Endometrium (tissue), 2 donors: Measurements from ENCODE around the gene ZNF197.
"Not testable (repeated sequence)": the region's sequence is repeated elsewhere in the genome, so short reads cannot be mapped to it uniquely, and the experiment has no call there.

Source experiments
- FAIRE-seq: peaks from 2 replicates; lab custom pipeline; 2012; peaks lifted over from hg19 to GRCh38; lab: Jason Lieb, UNC
- donor health status: control.
- donor health status: control.

ZNF197 gene

GRCh38 chr3:44624749-44625480 lies at the start of gene ZNF197:
Gene ZNF197 (plus strand): TSS chr3:44625036. CDS start chr3:44629155, 4,119 bp downstream.
- no peak for FAIRE-seq

GRCh38 chr3:44576613-44577012 lies 48.2 kb upstream of the ZNF197 start:
- no peak for FAIRE-seq

GRCh38 chr3:44577354-44577952 lies 47.4 kb upstream of the ZNF197 start:
- not testable (repeated sequence) for FAIRE-seq

- FAIRE-seq = not testable (repeated sequence)
These were observed 46.5 kb upstream of the ZNF197 start for GRCh38 chr3:44578316-44578715.

- not testable (repeated sequence) for FAIRE-seq
These were observed 45.8 kb upstream of the ZNF197 start for GRCh38 chr3:44578924-44579515.

GRCh38 chr3:44579749-44580148 lies 45.1 kb upstream of the ZNF197 start:
- not testable (repeated sequence) for FAIRE-seq

DNA sequence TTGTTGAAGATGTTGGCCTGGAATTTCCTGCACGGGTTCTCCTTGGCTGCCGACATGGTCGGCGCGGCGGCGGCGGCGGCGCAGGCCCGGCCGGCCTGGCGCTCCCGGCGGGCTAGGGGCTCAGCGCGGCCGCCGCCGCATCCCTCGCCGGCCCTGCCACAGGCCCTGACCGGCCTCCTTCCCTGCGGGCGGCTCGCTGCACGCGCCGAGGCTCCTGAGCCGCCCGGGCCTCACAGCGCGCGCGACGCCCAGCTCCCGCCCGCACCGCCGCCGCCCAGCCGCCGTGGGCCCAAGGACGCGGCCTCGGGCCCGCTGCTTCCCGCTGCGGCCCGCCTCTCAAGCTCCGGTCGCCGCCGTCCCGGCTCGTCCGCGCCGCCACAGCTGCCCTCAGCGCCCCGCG lies 43.9 kb upstream of the ZNF197 start:
- FAIRE-seq = not testable (repeated sequence)

- FAIRE-seq = peak; percentile 85
These were observed 40.0 kb upstream of the ZNF197 start, which contains the start of gene ZNF660 for GRCh38 chr3:44584646-44585501. Gene ZNF660 (plus strand): TSS chr3:44584964. CDS start chr3:44594194, 9,230 bp downstream.

DNA sequence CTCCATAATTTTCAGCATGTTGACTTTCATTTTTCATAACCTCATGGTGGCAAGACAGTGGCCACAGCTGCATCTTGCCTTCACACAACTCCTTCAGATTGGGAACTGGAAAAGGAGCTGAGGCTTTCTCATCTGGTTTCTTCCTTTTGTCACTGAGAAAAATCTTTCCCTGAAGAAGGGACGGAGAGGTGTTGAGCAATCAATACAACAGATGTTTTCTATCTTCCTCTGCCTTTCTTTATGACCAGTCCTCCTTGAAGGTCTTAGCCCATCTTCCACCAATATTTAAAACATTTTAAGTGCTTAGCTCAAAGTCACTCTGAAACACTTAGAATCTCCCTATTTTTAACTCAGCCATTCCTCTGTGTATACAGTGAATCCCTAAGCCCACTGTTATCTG lies 28.2 kb upstream of the ZNF197 start:
- no peak for FAIRE-seq

GRCh38 chr3:44601749-44602148 lies 23.1 kb upstream of the ZNF197 start:
- FAIRE-seq = no peak

DNA sequence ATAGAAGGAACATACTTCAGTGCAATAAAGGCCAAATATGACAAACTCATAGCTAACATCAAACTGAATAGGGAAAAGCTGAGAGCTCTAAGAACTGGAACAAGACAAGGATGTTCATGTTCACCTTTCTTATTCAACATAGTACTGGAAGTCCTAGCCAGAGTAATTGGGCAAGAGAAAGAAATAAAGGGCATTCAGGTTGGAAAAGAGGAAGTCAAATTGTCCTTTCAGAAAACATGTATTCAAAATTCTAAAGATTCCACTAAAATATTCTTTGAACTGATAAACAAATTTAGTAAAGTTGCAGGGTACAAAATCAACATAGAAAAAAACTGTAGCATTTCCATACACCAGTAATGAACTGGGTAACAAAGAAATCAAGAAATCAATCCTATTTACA lies 12.2 kb upstream of the ZNF197 start:
- no peak for FAIRE-seq

GRCh38 chr3:44628716-44629115 lies 3.9 kb downstream of the ZNF197 start:
- no peak for FAIRE-seq

DNA sequence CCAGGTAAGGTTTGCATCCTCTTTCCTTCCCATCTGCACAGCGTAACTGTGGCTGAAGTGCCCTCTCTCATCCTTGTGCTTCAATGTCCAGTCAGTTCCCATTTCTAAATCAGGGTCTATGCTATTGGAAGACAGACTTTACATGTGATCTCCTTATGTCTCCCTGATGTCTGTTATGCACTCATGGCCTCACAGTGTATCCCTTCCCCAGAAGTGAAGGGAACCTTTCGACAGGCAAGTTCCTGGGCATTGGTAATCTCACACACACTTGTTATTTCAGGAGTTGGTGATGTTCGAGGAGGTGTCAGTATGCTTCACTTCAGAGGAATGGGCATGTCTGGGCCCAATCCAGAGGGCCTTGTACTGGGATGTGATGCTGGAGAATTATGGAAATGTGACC lies 7.4 kb downstream of the ZNF197 start:
- FAIRE-seq = no peak

DNA sequence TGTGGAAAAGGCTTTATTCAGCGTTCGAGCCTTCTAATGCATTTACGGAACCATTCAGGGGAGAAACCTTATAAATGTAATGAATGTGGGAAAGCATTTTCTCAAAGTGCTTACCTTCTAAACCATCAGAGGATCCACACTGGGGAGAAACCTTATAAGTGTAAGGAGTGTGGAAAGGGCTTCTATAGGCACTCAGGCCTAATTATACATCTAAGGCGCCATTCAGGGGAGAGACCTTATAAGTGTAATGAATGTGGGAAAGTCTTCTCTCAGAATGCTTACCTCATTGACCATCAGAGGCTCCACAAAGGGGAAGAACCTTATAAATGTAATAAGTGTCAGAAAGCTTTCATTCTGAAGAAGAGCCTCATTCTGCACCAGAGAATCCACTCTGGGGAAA lies 17.5 kb downstream of the ZNF197 start:
- FAIRE-seq = no peak

GRCh38 chr3:44643024-44643423 lies 18.2 kb downstream of the ZNF197 start:
- FAIRE-seq = no peak

DNA sequence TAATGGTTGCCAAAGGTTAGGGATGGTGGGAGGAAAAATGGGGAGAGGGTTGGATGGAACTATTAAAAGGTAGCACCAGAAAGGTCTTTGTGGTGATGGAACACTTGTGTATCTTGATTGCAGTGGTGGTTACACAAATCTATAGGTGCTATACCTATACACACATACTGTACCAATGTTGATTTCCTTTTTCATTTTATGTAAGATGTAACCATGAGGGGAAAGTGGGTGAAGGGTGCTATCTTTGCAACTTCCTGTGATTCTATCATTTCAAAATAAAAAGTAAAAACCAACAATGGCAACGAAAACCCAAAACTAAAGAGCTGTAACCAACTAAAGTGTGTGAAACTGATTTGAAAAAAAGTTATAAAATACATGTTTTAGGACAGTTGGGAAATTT lies 22.9 kb downstream of the ZNF197 start:
- no peak for FAIRE-seq

DNA sequence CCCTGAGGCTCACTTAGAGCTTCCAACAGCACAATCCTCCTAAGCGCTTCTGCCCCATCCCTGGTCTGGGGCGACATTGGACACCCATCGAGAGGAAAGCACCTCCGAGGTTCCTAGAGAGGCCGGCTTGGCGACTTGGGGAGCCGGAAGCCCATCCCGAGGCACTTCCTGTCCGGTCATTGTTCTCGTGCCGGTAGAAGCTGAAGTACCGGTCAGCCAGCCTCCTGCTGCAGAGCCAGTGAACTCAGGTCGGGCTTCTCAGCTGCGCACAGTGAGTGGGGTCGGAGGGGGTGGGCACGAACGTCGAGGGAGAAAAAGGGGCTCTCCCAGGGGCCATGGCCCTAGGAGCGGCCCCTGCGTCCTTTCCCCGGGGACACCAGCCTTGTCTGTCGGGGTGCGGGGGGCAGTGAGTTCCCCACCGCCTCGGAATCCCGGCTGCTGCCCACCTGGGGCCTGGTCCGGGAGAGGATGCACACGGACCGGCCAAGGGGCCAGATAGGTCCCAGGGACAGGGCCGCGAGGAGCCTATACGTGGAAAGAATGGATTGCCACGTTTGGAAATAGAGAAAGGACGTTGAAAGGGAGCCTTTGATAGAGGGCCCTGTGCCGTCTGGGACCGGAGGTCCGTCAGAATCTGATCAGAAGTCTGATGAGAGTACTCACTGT lies 23.9 kb downstream of the ZNF197 start, which contains the start of gene ZNF35:
TSS of gene ZNF35 (plus strand) at position 169 of the 666 bp plus-strand sequence. CDS start 2,336 bp downstream, outside the sequence.
- FAIRE-seq = no peak

GRCh38 chr3:44649709-44650108 lies 24.9 kb downstream of the ZNF197 start:
- FAIRE-seq = no peak

DNA sequence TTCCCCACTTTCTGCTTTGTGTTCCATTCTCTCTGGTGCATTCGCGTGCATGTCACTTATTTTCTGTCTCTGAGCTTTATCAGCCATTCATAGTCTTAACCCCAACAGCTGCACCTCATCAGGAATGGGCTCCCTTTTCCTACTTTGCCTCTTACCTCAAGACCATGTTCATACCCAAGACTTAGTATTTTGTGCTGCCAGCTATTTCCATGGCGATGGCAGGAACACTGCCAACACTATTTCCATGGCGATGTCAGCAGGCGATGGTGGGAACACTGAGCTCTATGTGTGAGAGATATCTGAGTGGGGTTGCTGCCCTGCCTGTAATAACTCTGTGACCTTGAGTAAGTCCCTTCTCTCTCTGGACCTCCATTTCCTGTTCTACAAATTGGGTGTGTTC lies 29.2 kb downstream of the ZNF197 start:
- no peak for FAIRE-seq

DNA sequence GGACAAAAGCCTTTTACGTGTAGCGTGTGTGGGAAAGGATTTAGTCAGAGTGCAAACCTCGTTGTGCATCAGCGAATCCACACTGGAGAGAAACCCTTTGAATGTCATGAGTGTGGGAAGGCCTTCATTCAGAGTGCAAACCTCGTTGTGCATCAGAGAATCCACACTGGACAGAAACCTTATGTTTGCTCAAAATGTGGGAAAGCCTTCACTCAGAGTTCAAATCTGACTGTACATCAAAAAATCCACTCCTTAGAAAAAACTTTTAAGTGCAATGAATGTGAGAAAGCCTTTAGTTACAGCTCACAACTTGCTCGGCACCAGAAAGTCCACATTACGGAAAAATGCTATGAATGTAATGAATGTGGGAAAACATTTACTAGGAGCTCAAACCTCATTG lies 34.2 kb downstream of the ZNF197 start:
- FAIRE-seq = no peak

DNA sequence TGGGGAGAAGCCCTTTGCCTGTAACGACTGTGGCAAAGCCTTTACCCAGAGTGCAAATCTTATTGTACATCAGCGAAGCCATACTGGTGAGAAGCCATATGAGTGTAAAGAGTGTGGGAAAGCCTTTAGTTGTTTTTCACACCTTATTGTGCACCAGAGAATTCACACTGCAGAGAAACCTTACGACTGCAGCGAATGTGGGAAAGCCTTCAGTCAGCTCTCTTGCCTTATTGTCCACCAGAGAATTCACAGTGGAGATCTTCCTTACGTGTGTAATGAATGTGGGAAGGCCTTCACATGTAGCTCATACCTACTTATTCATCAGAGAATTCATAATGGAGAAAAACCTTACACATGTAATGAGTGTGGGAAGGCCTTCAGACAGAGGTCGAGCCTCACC lies 34.6 kb downstream of the ZNF197 start:
- FAIRE-seq = no peak

DNA sequence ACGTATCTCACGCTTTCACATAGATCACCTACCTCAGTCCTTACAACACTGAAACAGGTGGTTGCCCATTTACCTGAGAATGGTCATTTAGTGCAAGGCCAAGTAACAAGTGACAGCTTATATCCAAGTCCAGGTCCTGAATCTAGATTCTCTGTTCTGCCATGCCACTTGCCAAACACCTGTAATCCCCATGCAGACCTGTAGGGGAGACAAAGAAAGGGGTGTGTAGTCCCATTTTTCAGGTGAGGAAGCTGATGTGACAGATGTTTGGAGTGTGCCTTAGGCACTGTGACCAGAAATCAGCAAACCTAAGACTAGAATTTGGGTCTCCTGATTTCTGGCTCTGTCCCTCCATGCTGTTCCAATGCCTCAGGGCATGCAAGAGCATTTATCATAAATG lies 36.4 kb downstream of the ZNF197 start:
- FAIRE-seq = no peak
